Retina (tissue), 1 donor: ENCODE results near the gene SORBS2.
"Not testable (repeated sequence)": the region's sequence is repeated elsewhere in the genome, so short reads cannot be mapped to it uniquely, and the experiment has no call there.

Source experiments
- DNase-seq: peaks from one replicate; pipeline ENCODE4 v3.0.0-alpha.2; 2016

The SORBS2 gene

GRCh38 chr4:185708348-185708747, 103.6 kb downstream of the SORBS2 start:
- DNase-seq, result no peak

- DNase-seq, result not testable (repeated sequence)
These were observed 104.4 kb downstream of the SORBS2 start for GRCh38 chr4:185707622-185708021.

- DNase-seq, result no peak
These were observed 109.8 kb downstream of the SORBS2 start for GRCh38 chr4:185702147-185702663.

GRCh38 chr4:185700630-185701029, 111.4 kb downstream of the SORBS2 start:
- no peak for DNase-seq

GRCh38 chr4:185700048-185700447, 111.9 kb downstream of the SORBS2 start:
- no peak for DNase-seq

- no peak for DNase-seq
These were observed 114.5 kb downstream of the SORBS2 start for GRCh38 chr4:185697488-185697887.

- no peak for DNase-seq
These were observed 116.3 kb downstream of the SORBS2 start for GRCh38 chr4:185695743-185696142.

GRCh38 chr4:185693548-185694215, 118.3 kb downstream of the SORBS2 start:
- no peak for DNase-seq

- DNase-seq, result no peak
These were observed 122.6 kb downstream of the SORBS2 start for GRCh38 chr4:185689407-185689806.

GRCh38 chr4:185685804-185686203, 126.2 kb downstream of the SORBS2 start:
- no peak for DNase-seq

GRCh38 chr4:185683896-185684295, 128.1 kb downstream of the SORBS2 start:
- DNase-seq, result no peak

GRCh38 chr4:185683222-185683621, 128.8 kb downstream of the SORBS2 start:
- DNase-seq, result no peak

GRCh38 chr4:185682236-185682635, 129.8 kb downstream of the SORBS2 start:
- no peak for DNase-seq

GRCh38 chr4:185681604-185682003, 130.4 kb downstream of the SORBS2 start:
- no peak for DNase-seq

- no peak for DNase-seq
These were observed 131.4 kb downstream of the SORBS2 start for GRCh38 chr4:185680617-185681016.

GRCh38 chr4:185679523-185679922, 132.5 kb downstream of the SORBS2 start:
- DNase-seq, result no peak

GRCh38 chr4:185677637-185678314, 134.2 kb downstream of the SORBS2 start:
- no peak for DNase-seq

GRCh38 chr4:185672618-185673017, 139.4 kb downstream of the SORBS2 start:
- DNase-seq, result no peak

GRCh38 chr4:185672151-185672550, 139.8 kb downstream of the SORBS2 start:
- no peak for DNase-seq

- DNase-seq, result no peak
These were observed 140.5 kb downstream of the SORBS2 start for GRCh38 chr4:185671496-185671895.

GRCh38 chr4:185671066-185671465, 140.9 kb downstream of the SORBS2 start:
- DNase-seq, result no peak

- DNase-seq, result no peak
These were observed 142.7 kb downstream of the SORBS2 start for GRCh38 chr4:185669288-185669687.

GRCh38 chr4:185666156-185666555, 145.8 kb downstream of the SORBS2 start:
- no peak for DNase-seq

- peak; percentile 21 for DNase-seq
These were observed 146.3 kb downstream of the SORBS2 start for GRCh38 chr4:185665655-185666054.
